Ectodermal cell (in vitro differentiated cells): Measurements from ENCODE around the gene ATRX.
"Not testable (repeated sequence)": the region's sequence is repeated elsewhere in the genome, so short reads cannot be mapped to it uniquely, and the experiment has no call there.

Experiments
- H3K27ac ChIP-seq: 2 replicates; pipeline ENCODE4 v1.7.0; 2013; ENCODE audit warnings: mild to moderate bottlenecking, low read depth, low read length; ENCODE audit not compliant: insufficient read depth, poor library complexity, severe bottlenecking
- H3K27me3 ChIP-seq: 2 replicates; pipeline ENCODE4 v1.7.0; 2013; ENCODE audit warnings: mild to moderate bottlenecking, low read length; ENCODE audit not compliant: insufficient read depth, control insufficient read depth, poor library complexity, severe bottlenecking
- H3K36me3 ChIP-seq: one replicate; pipeline ENCODE4 v1.7.0; 2013; ENCODE audit warnings: low read length; ENCODE audit not compliant: control insufficient read depth, insufficient read depth
- H3K4me1 ChIP-seq: one replicate; pipeline ENCODE4 v1.7.0; 2013; ENCODE audit warnings: low read length; ENCODE audit not compliant: control insufficient read depth, insufficient read depth
- H3K4me3 ChIP-seq: 2 replicates; pipeline ENCODE4 v1.7.0; 2013; ENCODE audit warnings: low read depth, low read length, control low read depth; ENCODE audit not compliant: insufficient read depth
- H3K9me3 ChIP-seq: 2 replicates; pipeline ENCODE4 v1.7.0; 2013; ENCODE audit warnings: mild to moderate bottlenecking, low read length, moderate library complexity; ENCODE audit not compliant: control insufficient read depth
- WGBS, 2 experiments: methylation state at CpG; one replicate each; pipeline ENCODE4 v1.1.7; 2013; ENCODE audit warnings: missing lambda C conversion rate in 2 of 2; 5-methylcytosine and 5-hydroxymethylcytosine counted together

ATRX gene

GRCh38 chrX:77786365-77786680 lies 307 bp upstream of the ATRX start:
- WGBS, 2 experiments, result 63 to 68% methylated on average over 3 to 5 of the region's 5 CpGs
- peak overlapping the region; percentile 76 for H3K4me3 ChIP-seq

GRCh38 chrX:77779695-77780094 lies 6.3 kb downstream of the ATRX start:
- Histone ChIP-seq H3K4me3 (no peak overlapping the region), H3K27me3 (no peaks in the 10 kb centered on the region), H3K27ac (no peak overlapping the region), H3K36me3 (no peaks in the 10 kb centered on the region), H3K4me1 (no peaks in the 10 kb centered on the region), H3K9me3 (no peaks in the 10 kb centered on the region)
- 91 to 92% methylated on average over 3 of the region's 3 CpGs for WGBS, 2 experiments

More at GRCh38 chrX:77786365-77786680, 307 bp upstream of the ATRX start:
- H3K9me3 ChIP-seq, result no peaks in the 10 kb centered on the region
- H3K27ac ChIP-seq, result peak overlapping the region; percentile 98
- H3K27me3 ChIP-seq, result no peaks in the 10 kb centered on the region
- H3K36me3 ChIP-seq, result no peaks in the 10 kb centered on the region
- no peaks in the 10 kb centered on the region for H3K4me1 ChIP-seq

- H3K36me3 ChIP-seq, result no peaks in the 10 kb centered on the region
- no peaks in the 10 kb centered on the region for H3K9me3 ChIP-seq
- no peak overlapping the region for H3K27ac ChIP-seq
- H3K4me3 ChIP-seq, result no peak overlapping the region
- H3K4me1 ChIP-seq, result no peaks in the 10 kb centered on the region
- WGBS, 2 experiments, result 95 to 100% methylated on average over 1 to 2 of the region's 2 CpGs
- H3K27me3 ChIP-seq, result no peaks in the 10 kb centered on the region
These were observed 9.4 kb downstream of the ATRX start for GRCh38 chrX:77776659-77777058.

GRCh38 chrX:77771601-77772000 lies 14.4 kb downstream of the ATRX start:
- H3K27me3 ChIP-seq, result no peaks in the 10 kb centered on the region
- no peaks in the 10 kb centered on the region for H3K9me3 ChIP-seq
- WGBS, 2 experiments, result 100% methylated on average over 1 of the region's 1 CpG; no CpG with 5 or more reads in 1 of the 2 experiments
- H3K36me3 ChIP-seq, result peaks cover 3% of the 10 kb centered on the region
- H3K4me1 ChIP-seq, result no peaks in the 10 kb centered on the region
- H3K27ac ChIP-seq, result no peak overlapping the region
- H3K4me3 ChIP-seq, result no peak overlapping the region

GRCh38 chrX:77768787-77769186 lies 17.2 kb downstream of the ATRX start:
- Histone ChIP-seq H3K4me1 (no peaks in the 10 kb centered on the region), H3K27ac (no peak overlapping the region), H3K9me3 (no peaks in the 10 kb centered on the region), H3K36me3 (peaks cover 3% of the 10 kb centered on the region), H3K27me3 (no peaks in the 10 kb centered on the region), H3K4me3 (no peak overlapping the region)
- 96 to 97% methylated on average over 2 of the region's 2 CpGs for WGBS, 2 experiments

- 93% methylated on average over 28 to 29 of the region's 33 CpGs for WGBS, 2 experiments
- H3K4me1 ChIP-seq, H3K4me3 ChIP-seq, H3K27me3 ChIP-seq, H3K9me3 ChIP-seq, H3K27ac ChIP-seq, H3K36me3 ChIP-seq: not testable (repeated sequence)
These were observed 19.8 kb downstream of the ATRX start for GRCh38 chrX:77766212-77766611.

GRCh38 chrX:77755561-77755960 lies 30.5 kb downstream of the ATRX start:
- H3K4me3 ChIP-seq, result no peak overlapping the region
- no peak overlapping the region for H3K27ac ChIP-seq
- H3K9me3 ChIP-seq, result no peaks in the 10 kb centered on the region
- H3K27me3 ChIP-seq, result no peaks in the 10 kb centered on the region
- no peaks in the 10 kb centered on the region for H3K36me3 ChIP-seq
- 95 to 97% methylated on average over 6 of the region's 6 CpGs for whole genome bisulfite sequencing, 2 experiments
- no peaks in the 10 kb centered on the region for H3K4me1 ChIP-seq

- 80 to 100% methylated on average over 1 of the region's 1 CpG for WGBS, 2 experiments
These were observed 32.1 kb downstream of the ATRX start for GRCh38 chrX:77753942-77754341.

GRCh38 chrX:77749695-77750094 lies 36.3 kb downstream of the ATRX start:
- 93 to 94% methylated on average over 5 of the region's 5 CpGs for WGBS, 2 experiments
- no peak overlapping the region for H3K4me3 ChIP-seq
- no peak overlapping the region for H3K27ac ChIP-seq
- no peaks in the 10 kb centered on the region for H3K36me3 ChIP-seq
- no peaks in the 10 kb centered on the region for H3K4me1 ChIP-seq
- no peaks in the 10 kb centered on the region for H3K27me3 ChIP-seq
- no peaks in the 10 kb centered on the region for H3K9me3 ChIP-seq

More at GRCh38 chrX:77753942-77754341, 32.1 kb downstream of the ATRX start:
- not testable (repeated sequence) for H3K27me3 ChIP-seq, H3K27ac ChIP-seq, H3K4me3 ChIP-seq, H3K4me1 ChIP-seq, H3K9me3 ChIP-seq, H3K36me3 ChIP-seq

- no peak overlapping the region for H3K27ac ChIP-seq
- H3K4me1 ChIP-seq, result peaks cover 5% of the 10 kb centered on the region
- WGBS, 2 experiments, result 92 to 93% methylated on average over 2 of the region's 2 CpGs
- no peaks in the 10 kb centered on the region for H3K36me3 ChIP-seq
- H3K4me3 ChIP-seq, result no peak overlapping the region
- no peaks in the 10 kb centered on the region for H3K9me3 ChIP-seq
- no peaks in the 10 kb centered on the region for H3K27me3 ChIP-seq
These were observed 42.3 kb downstream of the ATRX start for GRCh38 chrX:77743720-77744119.

- WGBS, 2 experiments, result 86 to 93% methylated on average over 7 of the region's 7 CpGs
- H3K36me3 ChIP-seq, result no peaks in the 10 kb centered on the region
- H3K4me1 ChIP-seq, result peaks cover 5% of the 10 kb centered on the region
- H3K4me3 ChIP-seq, result no peak overlapping the region
- no peaks in the 10 kb centered on the region for H3K27me3 ChIP-seq
- peak overlapping the region; percentile 8 for H3K27ac ChIP-seq
- no peaks in the 10 kb centered on the region for H3K9me3 ChIP-seq
These were observed 43.1 kb downstream of the ATRX start for GRCh38 chrX:77742788-77743476.
